Measurements from ENCODE around the gene SH3PXD2A.
"Not testable (repeated sequence)": the region's sequence is repeated elsewhere in the genome, so short reads cannot be mapped to it uniquely, and the experiment has no call there.

SH3PXD2A gene

DNA sequence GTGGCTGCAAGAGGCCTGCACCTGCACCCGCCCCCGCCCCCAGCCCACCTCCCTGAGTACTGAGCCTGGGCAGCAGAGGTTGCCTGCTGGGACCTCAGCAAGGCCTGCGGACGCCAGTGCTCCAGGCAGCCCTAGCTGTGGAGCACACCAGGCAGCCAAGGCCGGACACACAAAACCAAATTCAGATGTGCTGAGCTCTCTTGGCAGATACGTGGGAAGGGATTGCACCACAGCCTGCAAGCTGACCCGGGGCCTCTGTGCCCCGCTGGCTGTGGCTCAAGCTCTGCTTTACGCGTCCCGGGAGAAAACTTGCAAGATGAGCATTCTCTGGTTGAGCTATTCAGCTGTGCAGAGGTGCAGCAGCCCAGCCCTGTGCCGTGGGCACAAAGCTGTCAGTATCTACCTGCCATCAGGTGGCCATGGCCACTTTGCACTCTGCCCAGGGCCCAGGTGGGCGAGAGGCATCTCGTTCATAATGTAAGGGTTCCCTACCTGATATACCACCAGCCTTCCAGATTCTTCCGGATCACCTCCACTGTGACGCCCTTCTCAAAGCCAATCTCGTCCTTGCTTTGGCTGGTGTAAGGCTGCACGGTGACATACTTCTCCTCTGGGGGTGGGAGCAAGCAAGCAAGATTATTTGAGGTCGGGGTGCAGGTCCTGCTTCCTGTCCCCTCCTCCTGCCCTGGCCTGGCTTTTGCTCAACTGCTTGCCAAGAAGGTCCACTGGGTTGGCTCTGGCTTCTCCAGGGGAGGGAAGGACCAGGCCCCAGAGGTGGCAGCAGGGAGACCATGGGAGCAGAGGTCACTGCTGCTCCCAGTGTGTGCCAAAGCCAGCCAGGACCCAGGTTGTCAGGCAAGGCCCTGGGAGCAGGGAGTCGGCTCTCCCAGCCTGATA, 238.4 kb downstream of the SH3PXD2A start:
- peak; percentile 77 for DNase-seq

DNA sequence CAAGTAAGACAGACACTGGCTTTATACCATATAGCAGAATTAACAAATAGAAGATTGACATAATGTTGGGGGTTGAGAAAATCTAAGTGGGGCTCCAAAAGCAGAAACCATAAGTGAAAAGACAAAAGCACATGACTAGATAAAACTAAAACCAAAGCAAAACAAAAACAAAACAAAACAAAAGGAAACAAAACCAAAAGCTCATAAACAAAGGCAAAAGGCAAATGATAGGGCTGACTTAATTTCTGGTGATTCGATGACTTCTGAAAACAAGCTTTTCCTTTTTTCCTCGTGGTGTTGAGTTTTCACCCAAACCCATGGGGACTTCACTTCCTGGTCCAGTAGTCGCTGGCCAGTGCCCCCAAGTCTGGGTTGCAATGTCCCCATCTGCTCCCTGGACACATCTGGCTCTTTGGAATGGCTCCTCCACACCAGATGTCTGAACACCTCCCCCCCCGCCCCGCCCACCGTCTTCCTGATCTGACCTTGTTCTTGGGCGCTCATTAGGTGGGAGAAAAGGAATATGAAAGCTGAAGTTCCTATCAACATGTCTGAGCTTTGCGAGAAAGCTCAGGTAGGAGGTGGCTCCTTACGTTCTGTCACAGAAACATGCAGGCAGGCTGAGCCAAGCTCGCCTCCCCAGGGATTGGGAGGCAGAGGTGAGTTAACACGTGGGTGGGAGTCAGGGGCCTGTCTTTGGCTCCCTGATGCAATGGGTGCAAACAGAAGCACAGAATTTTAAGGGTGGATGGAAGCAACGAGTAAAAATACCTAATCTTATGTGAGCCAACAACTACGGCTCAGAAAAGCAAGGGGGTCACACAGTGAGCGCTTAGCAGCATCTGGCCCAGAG, 240.8 kb downstream of the SH3PXD2A start:
- peak; percentile 45 for DNase-seq

DNA sequence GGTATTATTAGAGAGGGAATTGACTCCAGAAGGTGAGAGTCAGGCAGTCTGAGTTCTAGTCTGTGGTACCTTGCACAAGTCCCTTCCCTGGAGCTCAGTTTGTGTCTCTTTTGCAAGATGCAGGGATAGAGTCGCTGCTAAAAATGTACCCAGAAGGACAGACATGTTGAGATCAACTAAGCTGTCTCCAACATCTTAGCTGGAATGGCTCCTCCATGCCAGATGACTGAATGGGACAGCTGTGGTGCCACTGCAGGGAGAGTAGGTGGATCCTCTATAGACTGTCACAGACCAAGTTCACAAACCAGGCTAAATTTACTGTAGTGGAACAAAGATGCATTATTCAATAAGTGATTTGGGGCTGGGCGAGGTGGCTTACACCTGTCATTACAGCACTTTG, 241.8 kb downstream of the SH3PXD2A start:
- peak; percentile 31 for DNase-seq

DNA sequence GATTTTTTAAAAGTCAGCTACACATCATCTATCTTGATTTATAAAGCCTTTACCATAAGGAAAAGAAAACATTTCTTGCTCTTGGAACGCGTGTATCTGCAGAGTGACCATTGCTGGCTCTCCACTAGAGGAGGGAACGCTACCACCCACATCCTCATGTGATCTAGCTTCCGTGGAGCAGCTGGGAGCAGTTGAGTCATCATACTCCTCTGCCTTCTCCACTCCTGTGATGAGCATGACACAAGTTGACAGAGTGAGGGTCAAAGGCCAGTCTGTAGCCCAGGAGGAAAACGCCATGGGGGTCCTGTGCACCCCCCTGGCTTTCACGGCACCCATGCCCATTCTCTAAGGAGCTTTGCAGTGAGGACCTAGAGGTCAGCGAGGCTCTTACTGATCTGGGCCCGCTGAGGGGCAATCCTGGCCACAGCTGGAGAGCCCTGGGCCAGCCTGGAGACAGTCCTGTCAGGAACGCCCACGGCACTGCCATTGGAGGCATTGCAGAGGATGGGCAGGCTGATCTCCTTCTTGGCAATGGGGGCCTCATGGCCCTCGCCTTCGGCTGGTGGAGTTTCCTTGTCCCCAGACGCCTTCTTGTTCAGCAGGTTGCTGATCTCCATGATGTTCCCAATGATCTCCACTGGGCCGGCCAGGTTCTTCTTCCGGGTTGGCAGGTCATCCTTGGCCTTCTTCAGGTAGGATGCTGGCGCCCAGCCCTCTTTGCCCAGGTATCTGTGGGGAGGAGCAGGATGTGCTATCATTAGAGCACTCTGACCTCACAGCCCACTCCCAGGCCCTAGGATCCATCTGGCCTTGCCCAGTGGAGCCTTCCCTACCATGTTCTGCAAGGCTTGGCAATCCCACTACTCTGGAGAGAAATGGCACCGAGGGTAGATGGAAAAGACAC, 242.7 kb downstream of the SH3PXD2A start:
- no peak for DNase-seq

DNA sequence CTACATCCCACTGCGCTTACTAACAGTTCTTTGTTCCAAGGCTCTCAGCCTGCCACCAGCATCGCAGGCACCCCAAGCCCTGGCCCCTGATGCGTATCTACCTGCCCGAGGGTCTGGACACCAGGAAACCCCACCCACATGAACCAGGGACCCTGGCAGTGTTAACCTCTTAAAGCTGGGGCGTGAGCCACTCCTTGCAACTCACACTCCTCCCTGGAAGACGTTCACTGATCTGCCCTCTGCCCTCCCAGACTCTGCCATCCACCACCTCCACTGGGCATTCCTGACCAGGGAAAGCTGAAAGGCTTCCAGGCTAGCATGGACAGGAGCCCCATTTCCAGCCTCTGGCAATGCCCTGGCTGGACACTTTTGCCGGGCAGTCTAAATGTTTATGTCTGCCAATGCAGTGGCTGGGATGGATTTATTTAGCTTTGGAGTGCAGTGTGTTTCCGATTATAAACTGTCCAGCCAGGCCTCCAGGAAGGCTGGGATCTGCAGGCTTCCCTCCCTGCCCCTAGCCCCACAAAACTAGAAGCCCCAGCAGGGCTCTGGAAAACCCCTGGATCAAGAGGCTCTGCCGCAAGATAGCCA, 244.4 kb downstream of the SH3PXD2A start:
- peak; percentile 24 for DNase-seq

DNA sequence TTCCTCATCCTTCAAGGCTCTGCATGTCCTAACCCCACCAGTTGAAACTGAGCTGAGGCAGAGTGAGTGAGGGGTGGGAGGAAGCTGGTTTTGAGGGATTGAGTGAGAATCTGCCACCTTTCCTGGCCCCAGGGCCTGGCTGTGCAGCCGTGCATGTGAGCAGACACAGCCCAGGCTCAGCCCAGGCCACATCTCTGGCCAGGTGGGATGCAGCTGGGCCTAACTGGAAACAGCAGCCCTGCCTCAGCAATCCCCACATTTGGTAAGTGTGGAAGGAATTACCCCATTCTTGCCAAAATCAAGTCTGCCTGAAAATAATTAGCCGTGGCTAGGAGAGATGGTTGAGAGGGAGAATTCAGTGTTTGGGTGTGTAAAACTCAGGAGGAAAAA, 245.3 kb downstream of the SH3PXD2A start:
- DNase-seq = no peak

DNA sequence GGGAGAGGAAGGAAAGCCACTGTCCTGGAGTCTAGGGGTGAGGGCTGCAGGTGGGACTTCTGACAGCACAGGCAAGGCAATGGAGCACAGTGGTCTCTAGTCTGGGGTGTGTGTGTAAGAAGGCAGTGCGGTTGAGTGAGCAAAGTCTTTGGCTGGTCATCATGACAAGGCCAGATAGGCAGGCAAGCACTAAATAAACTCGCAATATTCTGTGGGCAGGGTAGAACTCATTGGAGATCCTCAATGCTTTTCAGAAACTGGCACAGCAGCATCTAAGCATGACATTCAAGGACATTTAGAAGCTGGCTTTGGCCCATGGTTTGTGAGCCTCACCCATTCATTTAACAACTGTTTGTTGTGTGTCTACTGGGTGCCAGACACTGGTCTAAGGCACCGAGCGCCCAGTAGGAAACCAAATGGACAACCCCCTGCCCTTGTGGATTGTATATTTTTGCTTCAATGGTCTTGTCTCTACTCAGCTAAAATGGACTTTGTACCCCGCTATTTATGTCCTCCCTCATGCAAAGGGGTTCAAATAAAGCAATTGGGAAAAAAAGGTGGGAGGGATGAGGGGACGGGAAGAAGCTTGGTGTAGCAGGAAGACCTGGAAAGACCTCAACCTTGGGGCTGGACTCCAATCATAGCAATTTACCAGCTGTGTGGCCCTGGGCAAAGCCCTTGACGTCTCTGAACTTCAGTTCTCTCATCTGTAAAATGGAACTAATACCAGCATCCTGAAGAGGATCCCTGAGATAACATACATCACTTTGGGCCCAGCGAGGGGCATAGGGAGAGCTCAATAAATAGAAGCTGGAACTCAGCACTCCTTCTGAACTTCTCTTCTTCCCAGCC, 245.9 kb downstream of the SH3PXD2A start:
- no peak for DNase-seq

DNA sequence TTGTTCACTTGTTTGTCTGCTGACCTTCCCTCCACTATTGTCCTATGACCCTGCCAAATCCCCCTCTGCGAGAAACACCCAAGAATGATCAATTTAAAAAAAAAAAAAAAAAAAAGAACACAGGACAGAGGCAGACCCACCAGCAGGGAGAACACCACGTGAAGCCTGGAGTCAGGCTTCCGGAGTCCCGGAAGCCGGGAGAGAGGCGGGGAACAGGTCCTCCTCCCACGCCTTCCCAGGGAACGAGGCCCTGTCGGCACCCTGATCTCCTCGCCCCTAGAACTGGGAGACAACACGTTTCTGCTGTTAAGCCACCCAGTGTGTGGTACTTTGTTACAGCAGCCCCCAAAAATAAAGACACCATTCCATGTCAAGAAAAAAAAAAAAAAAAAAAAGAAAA, 247.3 kb downstream of the SH3PXD2A start:
- DNase-seq = not testable (repeated sequence)

DNA sequence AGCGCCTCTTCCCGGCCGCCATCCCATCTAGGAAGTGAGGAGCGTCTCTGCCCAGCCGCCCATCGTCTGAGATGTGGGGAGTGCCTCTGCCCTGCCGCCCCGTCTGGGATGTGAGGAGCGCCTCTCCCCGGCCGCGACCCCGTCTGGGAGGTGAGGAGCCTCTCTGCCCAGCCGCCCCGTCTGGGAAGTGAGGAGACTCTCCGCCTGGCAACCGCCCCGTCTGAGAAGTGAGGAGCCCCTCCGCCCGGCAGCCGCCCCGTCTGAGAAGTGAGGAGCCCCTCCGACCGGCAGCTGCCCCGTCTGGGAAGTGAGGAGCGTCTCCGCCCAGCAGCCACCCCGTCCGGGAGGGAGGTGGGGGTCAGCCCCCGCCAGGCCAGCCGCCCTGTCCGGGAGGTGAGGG, 248.3 kb downstream of the SH3PXD2A start:
- DNase-seq = not testable (repeated sequence)

DNA sequence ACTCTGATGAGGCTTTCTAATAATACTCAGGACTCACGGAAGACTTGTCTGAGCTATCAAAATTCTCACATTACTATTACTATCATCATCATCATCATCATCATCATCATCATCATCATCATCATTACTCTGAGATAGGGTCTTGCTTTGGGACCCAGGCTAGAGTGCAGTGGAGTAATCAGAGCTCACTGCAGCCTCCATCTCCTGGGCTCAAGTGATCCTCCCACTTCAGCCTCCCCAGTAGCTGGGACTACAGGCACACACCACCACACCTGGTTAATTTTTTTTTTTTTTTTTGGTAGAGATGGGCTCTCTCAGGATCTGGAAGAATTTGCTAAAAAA, 249.3 kb downstream of the SH3PXD2A start:
- not testable (repeated sequence) for DNase-seq

DNA sequence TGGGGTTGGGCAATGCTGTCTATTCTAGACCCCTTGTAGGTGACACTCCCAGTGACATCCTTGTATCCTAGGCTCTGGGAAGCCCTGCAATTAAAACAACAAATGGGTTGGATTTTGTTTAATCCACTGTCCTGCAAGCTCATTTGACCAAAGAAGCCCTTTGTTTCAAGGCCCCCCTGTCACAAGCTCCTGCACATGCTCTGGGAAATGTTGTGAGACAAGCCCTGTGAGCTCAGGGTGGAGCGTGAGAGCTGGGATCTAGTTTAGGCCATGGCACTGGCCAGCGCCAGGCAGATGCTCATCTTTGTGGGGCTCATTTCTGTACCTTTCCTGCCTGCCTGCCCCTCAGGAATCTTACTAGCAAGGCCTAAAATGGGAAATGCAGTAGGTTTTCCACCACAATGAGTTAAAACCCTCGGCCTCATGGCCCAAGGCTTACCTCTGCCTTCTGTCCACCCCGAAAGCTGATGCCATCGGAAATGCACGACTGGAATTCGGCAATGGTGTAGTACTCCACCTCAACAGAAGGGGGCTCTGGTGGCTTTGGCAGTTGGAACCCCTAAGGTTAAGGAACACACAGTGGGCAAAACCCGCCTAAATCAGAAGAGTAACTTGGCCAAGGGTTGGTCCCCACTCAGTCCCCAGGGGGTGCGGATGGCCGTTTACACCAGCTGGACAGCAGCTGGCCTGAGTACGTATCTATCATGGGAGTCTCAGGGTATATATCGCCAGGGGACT, 249.8 kb downstream of the SH3PXD2A start:
- DNase-seq = no peak

DNA sequence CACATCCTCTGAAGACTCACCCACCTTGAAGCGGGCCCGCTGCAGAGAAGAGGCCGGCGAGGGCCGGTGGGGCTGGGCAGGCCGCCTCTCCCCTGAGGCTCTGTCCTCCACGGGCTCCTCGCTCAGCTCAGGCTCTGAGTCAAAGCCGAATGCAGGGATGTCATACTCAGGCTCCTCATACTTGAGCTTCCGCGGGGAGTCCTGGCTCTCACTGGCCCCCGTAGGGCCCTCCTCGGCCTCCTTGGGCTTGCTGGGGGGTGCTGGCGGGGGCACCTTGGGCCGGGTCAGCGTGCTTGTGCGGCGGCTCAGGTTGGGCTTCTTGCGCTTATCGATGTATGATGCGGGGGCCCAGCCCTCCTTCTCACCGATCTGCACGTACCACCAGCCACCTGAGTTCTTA, 252.0 kb downstream of the SH3PXD2A start:
- no peak for DNase-seq

DNA sequence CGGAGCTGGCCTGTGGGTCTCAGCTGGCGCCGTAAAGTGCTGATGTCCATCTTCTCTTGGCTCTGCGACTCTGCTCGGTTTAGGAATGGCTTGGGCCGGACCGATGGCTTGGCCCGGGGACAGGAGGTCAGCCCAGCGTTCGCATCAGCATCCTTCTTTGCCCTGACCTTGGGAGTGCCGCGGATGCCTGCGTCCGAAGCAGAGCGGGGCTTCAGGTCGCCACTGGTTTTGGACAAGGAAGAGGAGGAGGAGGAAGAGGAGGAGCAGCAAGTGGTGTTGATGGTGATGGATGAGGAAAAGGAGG, 252.6 kb downstream of the SH3PXD2A start:
- DNase-seq = no peak

DNA sequence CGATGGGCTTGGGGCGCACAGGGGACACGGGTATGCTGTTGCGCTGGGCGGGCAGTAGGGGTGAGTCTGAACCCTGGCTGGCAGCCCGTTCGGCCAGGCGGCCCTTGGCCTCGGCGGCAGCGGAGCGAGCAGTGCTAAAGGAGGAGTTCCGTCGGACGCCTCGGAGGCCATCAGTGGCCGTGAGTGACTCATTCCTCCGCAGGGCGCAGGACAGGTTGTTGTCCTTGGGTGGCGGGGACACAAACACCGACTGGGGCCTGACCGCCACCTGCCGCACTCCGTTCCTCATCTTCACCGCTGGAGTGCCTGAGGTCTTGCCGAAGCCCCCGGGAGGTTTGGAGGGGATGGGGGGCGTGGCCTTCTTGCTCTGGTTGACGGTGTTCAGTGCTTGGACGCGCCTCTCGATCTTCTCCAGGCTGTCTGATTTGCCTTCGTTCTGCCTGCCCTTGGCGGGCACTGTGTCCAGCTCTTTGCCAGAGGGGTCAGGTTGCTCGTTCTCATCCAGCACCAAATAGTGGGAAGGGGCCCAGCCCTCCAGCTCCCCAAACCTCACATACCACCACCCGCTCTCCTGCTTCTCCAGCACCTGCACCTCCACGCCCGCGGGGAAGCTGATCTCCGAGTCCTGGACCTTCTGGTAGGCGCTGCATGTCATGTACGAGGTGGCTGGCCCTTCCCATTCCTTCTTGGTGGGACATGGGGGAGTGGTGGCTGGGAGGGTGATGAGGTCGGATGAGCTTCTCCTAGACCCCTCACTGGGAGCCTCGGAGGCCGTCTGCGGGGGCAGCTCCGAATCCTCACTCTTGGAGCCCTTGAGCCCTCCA, 253.1 kb downstream of the SH3PXD2A start:
- DNase-seq = no peak

DNA sequence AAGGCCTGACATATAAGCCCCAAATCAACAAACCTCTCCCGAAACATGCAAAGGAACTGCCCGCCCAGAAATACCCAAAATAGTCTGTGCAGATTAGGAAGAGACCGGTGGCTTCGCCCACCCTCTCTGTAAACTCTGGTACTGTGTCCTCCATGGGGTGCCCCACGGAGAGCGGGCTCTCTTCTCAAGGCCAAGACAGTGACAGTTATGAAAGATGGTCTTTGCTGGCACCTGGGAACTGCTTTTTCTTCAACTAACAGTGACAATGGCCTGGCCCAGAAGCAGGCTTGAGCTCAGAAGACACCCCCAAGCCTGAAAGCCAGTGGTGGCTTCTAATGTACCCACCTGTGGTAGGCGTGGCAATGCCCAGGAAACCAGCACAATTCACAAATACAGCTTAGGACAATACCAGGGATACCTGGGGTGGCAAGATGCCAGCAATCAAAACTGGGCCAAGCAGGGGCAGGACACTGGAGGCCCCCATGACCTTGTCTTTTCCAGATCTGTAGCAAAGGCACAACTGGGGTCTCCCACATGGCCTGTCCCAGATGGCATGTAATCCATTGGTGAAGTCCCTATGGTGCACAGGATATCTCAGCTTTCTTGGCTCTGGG, 254.3 kb downstream of the SH3PXD2A start:
- DNase-seq = no peak

DNA sequence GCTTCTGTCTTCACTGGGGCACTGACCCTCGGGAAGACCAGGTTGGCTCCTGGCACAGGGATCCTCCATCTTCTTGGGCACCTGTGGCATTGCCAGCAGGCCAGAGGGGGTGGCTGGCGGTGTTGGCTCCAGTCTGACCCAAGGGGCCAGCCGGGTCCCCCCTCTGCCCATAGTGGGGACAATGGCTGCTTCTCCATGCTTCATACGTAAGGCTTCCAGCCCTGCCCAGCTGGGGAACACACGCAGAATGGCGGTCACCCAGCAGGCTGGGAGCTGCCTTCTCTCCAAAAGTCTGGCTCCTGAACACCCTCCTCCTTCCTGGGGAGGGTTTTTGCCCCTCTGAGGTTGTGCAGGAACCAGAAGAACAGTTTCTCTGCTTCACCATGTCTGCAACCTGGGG, 255.1 kb downstream of the SH3PXD2A start:
- DNase-seq = no peak

DNA sequence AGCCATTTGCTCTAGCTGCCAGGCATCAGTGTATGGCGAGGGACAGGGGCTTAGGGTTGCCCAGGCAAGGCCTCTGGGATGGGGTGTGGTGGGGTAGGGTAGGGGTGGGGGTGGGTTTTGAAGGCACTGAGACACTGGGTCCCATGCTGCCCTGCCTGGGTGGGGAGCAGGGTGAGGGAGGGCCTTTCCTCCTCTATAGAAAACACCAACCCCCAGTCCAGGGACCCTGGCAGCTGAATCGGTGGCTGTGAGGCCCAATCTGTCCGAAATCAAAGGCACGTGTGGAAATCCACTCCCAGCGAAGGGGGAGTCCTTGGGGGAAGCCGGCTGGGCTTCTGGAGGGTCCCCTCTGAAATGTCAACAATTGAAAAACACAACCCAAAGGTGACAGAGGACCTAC, 255.5 kb downstream of the SH3PXD2A start:
- no peak for DNase-seq

DNA sequence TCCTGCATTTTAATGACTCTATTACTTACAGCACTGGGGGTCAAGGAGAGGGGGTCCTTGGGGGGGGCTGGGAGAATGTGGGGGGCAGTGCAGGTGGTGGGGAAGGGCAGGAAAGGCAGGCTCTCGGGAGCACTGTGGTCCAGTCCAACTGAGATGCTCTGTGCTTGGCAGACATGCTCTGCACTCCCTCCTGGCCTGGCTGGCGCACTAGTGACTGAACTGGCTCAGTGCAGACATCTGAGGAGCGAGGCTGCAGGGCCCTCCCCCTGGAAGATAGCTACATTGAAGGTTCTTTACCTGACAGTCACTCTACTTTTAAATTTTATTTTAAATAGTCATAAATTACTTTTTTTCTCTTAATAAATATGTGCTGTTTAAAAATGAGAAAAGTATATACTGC, 256.2 kb downstream of the SH3PXD2A start:
- DNase-seq = no peak

DNA sequence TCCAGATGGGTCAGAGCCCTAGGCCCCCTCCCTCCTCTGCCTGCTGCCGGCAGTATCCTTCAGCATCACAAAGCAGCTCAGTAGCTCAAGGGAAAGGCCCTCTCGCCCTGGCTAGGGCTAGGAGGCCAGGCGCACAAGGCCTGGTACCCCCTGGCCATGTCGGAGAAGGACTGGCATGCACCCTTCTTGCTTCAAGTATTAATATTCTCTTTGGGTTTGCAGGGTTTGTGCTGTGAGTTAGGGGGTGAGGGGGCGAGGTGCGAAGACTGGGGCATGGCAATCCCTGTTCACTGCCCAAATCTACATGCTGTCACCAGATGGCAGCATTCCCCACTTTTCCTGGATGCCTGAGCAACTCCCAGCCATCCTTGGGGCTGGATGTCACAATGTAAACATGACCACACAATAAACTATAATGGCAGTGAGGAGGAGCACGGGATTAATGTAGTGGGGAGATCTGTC, 256.7 kb downstream of the SH3PXD2A start:
- peak; percentile 81 for DNase-seq

DNA sequence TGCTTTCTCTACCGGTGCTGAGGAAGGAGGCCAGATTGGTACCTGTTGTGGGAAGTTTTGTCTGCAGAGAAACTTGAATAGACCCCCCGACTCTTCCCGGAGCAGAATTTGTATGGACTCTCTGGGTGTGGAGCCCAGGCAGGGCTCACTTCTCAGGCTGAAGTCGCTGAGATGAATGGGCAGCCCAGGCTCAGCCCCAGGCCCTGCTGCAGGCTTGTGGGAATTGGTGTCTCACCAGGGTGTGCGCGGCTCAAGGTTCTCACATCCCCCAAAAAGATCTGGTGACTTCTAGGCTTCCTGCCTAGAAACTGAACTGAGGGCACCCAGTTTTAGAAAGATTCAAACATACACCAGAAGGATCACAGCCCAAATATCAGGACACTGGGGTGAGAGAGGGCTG, 258.4 kb downstream of the SH3PXD2A start:
- no peak for DNase-seq

All from left hindlimb (tissue), 1 donor.